HG02973 (cell line): ENCODE data around the gene WAS.
A peak's percentile ranks its signal among the peaks of the same experiment; 100 is the strongest.

Source experiments
- ATAC-seq: cut with Tn5 transposase; IDR thresholded peaks from one replicate; pipeline ENCODE4 v1.9.1; 2021; ENCODE audit warnings: moderate library complexity; ENCODE audit not compliant: unreplicated experiment

WAS gene

DNA sequence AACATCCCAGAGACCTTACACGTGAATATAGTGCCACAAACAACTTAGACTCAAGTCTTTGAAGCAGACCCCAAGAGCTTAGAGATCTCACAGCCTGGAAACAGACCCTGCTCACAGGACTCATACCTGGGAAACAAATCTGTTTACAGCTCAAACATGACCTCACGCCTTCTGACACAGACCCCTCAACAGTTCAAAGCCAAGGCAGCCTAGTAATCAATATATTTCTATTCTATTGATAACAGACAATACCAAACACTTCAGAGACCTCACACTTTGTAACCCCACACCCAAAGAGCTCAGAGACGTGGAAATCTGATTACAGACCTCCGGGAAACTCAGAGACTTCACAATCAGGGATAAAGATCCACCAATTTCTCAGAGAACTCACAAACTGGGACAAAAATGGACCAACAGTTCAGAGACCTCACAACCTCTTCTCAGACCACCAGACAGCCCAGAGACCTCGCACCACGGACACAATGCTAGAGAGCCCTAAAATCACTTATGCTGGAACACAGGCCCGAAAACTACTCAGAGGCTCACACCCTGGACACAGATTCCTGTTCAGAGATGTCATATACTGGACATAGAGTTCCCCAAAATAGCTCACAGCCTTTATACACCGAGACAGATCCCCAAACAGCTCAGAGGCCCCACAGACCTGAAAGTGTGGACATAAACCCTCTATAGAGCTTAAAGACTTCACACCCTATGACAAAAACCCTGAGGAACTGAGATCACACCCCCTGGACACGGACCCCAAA is 27.7 kb downstream of the WAS start:
- ATAC-seq = no peak

DNA sequence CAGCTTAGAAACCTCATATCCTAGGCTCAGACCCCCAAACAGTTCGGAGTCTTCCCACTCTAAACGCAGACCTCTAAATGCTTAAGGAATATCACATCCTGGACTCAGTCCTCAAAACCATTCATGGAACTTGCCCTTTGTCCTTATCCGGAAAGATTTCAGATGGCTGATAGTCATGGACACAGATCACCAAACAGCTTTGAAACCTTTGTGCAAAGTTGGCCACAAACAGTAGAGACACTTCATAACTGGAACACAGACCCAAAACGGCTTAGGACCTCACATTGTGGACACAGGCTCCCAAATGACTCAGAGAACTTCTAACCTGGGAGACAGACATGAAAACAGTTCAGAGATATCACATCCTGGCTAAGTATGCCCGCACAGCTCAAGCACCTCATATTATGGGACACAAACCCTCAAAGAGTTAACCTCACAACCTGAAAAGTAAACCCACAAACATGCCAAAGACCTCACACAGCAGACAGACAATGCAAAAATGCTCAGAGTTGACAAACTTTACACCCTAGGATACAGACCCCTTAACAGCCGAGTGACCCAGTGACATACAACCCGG is 28.4 kb downstream of the WAS start:
- ATAC-seq = no peak

DNA sequence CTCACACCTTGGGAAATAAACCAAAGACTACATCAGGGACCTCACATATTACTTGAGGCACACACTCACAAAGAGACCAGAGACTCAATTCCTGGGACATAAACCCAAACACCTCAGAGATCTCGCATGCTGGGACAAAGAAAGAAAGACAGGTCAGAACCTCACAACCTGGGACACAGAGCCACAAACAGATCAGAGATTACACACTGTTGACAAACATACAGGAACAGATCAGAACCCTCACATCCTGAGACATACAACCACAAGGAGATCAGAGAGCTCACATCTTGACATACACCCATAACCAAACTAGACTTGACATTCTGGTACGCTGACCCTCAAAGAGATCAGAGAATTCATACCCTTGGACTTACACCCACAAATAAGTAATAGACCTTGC is 30.2 kb downstream of the WAS start:
- ATAC-seq = no peak

DNA sequence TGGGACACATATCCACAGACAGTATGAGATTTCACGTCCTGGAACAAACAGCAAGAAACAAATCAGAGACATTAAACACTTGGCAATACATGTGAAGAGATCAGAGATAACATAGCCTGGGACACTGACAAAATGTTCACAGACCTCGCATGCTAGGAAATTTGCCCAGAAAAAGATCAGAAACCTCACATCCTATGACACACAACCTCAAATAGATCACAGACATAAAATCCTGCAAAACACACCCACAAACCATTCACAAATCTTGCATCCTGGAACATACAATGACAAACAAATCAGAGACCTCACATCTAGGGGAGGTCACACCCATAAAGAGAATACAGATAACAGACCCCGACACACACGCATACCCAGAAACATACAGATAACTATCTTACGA is 31.0 kb downstream of the WAS start:
- ATAC-seq = no peak

DNA sequence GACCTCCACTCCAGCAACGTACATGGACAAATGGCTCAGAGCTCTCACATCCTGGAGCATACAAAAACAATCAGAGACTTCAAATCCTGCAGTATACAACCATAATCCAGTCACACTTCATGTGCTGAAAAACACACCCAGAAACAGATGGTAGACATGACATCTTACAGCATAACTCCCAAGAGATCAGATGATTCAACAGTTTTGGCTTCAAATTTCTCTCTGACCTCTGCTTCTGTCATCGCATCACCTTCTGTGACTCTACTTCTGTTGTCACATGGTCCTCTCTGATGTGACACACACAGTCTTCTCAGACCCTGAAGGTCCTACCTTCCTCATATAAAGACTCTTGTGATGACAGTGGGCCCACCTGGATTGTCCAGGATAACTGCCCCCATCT is 31.5 kb downstream of the WAS start:
- ATAC-seq = no peak

DNA sequence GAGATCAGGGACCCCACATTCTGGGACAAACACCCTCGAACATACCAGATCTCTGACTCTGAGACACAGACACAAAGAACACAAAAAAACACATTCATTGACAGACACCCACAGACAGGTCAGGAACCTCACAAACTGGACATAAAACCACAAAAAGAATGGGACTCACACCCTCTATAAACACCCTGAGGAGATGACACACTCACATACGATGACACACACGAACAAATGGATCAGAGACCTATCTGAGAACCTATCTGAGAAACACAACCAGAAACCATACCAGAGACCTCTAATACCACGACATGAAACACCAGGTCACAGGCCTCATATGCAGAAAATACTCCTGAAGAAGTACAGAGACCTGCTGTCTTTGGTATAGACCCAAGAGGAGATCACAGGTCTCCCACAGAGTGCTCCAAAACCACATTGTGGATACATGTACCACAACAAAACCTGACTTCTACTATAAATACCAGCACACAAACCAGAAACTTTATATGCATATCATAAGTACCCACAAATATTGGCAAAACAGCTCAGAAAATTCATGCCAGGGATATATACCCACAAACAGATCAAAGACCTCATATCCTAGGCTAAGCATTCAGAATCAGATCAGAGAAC is 32.4 kb downstream of the WAS start:
- no peak for ATAC-seq

DNA sequence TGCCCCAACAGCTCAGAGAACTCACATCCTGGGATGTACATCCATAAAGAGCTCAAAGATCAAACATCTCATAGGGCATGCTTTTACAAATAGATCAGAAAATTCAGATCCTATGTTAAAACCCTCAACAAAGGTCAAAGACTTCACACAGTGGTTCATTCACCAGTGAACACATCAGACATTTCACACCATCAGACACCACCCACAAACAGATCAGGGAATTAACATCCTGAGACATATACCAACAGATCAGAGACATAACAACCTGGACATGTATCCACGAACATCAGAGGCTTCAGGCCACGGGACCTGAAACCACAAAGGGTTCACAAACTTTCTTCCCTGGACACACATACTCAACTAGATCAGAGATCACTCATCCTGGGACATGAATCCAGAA is 36.4 kb downstream of the WAS start:
- ATAC-seq = no peak

DNA sequence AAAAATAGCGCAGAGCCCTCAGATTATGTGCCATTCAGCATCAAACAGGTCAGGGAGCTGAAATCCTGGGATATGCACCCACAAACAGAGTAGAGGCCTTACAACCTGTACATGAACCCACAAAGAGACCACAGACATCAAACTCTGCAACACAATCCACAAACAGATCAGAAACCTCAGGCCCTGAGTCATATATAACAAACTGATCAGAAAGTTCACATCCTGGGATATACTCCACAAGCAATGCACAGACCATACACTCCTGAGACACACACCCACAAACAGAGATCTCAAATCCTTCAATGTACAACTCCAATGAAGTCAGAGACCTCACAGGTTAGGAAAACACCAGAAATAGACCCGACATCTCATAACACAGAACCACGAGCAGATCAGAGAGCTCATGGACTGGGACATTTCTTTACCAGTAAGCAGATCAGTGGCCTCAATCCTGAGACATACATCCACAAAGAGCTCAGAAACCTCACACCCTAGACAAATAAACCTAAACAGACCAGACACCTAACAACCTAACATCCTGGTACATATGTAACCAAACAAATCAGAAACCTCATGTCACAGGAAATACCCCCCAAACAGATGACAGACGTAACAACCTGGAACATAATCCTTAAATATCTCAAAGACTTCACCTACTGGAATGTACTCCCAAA is 37.1 kb downstream of the WAS start:
- ATAC-seq = no peak

DNA sequence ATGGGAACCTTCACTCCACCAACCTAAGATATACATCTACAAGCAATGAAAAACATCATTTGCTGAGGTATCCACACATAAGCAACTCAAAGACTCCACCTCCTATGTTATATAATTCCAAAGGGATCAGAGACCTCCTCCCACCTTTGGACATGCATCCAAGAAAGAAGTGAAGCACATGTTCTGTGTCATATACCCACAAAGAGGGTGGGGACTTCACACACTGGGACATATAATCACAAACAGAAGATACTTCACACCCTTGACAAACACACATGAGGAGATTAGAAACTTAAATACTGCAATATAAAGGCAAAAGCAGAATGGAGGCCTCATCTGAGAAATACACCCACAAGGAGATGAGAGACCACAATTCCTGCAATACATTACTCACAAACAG is 38.3 kb downstream of the WAS start:
- no peak for ATAC-seq

DNA sequence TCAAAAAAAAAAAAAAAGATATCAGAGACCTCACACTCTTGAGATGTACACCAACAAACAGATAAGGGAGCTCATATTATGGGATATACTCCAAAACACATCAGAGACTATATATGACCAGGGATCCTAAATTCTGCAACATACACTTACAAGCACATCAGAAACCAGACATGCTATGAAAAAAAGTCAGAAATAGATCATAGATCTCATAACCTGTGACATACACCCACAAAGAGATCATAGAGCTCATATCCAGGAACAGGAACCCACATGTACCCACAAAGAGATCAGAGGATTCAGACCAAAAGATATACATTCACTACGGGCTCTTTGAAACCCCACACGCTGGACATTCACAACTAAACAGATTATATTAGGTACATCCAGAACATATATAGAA is 43.0 kb downstream of the WAS start:
- no peak for ATAC-seq

DNA sequence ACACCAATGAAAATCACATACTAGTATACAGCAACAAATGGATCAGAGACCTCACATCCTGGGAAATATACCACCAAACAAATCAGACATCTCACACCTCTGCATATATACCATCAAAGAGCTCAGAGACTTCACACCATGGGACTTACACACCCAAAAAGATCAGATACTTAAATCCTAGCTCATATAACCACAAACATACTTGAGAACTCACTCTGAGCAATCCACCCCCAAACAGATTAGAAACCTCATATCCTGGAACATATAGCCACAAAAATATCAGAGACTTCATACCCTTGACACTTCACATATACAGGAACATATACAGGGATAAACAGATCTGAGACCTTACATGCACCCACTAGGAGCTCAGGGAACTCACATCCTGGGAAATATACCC is 45.1 kb downstream of the WAS start:
- no peak for ATAC-seq

DNA sequence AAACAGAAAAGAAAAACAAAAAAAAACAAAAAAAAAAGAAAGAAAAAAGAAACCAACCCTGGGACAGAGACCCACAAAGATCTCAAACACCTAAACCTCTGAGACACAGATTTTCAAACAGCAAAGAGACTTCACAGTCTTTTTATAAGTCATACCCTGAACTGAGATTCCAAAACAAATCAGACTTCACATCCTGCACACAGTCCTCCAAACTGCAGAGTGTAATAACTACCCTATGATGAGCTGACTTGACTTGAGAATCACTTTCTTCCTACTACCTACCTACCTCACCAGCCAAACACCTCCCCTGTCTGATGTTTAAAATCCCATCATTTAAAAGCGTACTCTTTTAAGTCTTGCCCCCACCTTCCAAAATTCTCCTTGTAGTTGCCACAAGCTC is 52.7 kb downstream of the WAS start:
- ATAC-seq = no peak

DNA sequence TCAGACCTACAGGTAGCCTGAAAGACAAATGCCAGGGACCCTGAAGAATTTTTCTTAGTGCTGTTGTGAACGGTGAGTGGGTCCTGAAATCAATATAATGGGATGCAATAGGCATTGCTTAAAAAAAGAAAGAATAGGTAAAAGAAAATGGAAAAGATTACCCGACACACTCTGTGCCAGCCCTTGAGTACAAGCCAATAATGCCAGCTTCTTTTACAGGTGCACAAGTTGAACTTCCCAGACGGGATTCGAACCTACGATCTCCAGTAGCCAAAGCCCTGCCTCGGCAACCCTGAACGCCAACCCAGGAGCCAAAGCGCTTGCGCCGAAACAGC is 53.2 kb downstream of the WAS start:
- no peak for ATAC-seq

DNA sequence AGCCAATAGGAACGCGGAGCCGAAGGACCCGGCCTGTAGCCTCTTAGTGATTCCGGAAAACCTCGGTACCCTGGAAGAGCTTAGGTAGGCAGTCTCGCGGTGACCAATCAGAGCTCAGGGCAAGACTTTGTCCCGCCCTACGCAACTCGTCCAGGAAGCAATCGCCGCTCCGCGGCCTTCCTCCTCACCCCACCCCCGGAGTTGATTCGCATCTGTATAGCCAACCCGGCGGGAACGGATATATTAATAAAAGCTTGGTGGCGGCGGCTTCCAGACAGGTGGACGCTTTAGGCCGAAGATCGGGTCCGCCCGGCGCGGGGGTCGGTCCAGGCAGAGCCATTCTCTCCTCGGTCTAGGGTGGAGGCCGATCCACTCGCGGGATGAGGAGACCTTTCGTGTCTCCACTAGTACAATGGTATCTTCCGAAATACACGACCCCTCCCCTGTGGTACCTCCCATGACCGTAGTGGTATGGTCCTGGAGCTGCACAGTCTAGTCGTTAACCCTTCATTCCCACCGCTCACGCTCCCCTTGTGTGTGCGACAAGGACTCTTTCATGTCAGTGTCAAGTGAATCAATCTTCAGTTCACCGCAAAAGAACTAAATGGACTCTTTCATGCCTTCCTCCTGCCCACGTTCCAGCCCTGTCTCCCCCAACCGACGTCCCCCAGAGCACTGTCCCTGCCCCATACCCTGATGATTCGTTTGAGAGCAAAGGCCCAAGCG is 53.8 kb downstream of the WAS start:
- ATAC-seq = peak; percentile 97

DNA sequence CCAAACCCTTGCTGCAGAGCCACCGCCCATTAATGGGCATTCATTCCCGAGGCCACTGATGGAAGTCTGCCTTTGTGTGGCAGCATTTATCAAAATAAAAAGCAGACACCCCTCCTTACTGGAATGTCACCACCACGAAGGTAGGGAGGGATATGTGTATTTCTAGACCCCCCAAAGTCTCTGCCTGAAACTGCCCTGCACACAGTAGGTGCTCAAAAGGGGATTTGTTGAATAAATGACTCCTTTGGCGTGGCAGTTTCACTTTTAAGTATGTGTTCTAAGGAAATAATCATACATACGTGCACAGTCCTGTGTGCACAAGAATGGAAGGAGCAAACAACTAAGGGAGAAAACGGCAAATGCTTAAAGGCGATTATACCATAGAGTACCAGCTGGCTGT is 54.3 kb downstream of the WAS start:
- ATAC-seq = no peak
